GM12865 (cell line): ENCODE results near the gene DPP10.

Experiments
- DNase-seq: peaks from one replicate; pipeline ENCODE4 v3.0.0; 2010; ENCODE audit warnings: low read depth
- H3K4me3 ChIP-seq: 2 replicates; pipeline ENCODE4 v1.5.1; 2011; ENCODE audit warnings: mild to moderate bottlenecking, low read depth, low read length, control low read depth
- TF ChIP-seq, protein P1 (sequence below): IDR thresholded peaks from 2 replicates; pipeline ENCODE4 v1.5.1; 2011; ENCODE audit warnings: low read length, control low read depth, low read depth, inconsistent platforms; ENCODE audit not compliant: insufficient read depth; ENCODE audit errors: missing control alignments

The DPP10 gene

GRCh38 chr2:114821055-114821454, 378.6 kb downstream of the DPP10 start:
- TF ChIP-seq, protein P1, sequence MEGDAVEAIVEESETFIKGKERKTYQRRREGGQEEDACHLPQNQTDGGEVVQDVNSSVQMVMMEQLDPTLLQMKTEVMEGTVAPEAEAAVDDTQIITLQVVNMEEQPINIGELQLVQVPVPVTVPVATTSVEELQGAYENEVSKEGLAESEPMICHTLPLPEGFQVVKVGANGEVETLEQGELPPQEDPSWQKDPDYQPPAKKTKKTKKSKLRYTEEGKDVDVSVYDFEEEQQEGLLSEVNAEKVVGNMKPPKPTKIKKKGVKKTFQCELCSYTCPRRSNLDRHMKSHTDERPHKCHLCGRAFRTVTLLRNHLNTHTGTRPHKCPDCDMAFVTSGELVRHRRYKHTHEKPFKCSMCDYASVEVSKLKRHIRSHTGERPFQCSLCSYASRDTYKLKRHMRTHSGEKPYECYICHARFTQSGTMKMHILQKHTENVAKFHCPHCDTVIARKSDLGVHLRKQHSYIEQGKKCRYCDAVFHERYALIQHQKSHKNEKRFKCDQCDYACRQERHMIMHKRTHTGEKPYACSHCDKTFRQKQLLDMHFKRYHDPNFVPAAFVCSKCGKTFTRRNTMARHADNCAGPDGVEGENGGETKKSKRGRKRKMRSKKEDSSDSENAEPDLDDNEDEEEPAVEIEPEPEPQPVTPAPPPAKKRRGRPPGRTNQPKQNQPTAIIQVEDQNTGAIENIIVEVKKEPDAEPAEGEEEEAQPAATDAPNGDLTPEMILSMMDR = no peak
- no peak overlapping the region for H3K4me3 ChIP-seq
- DNase-seq = no peak

GRCh38 chr2:114843963-114844362, 401.5 kb downstream of the DPP10 start:
- no peak overlapping the region for H3K4me3 ChIP-seq
- TF ChIP-seq, protein P1 = no peak
- DNase-seq = no peak

DNA sequence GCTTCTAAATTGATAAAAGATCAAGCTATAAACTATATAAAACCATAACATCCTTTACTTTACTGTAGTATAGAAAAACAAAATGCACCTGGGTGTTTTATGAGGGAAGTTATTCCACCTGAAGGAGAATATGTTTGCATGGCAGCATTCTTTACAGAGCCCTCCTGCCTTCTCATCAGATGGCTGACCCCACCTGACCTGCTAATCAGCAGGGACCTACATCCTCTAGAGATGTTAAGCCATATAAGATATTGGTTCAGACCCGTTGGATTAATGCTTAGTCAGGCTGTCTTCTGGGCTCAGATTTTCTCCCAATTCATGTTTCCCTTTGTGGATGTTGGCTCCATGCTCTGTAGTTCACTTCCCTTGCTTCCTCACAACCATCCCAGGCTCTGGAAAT, 414.8 kb downstream of the DPP10 start:
- TF ChIP-seq, protein P1 = no peak
- no peak overlapping the region for H3K4me3 ChIP-seq
- no peak for DNase-seq

- no peak for DNase-seq
- H3K4me3 ChIP-seq = no peak overlapping the region
- TF ChIP-seq, protein P1 = no peak
Observed at GRCh38 chr2:114859726-114860510, 417.5 kb downstream of the DPP10 start.

DNA sequence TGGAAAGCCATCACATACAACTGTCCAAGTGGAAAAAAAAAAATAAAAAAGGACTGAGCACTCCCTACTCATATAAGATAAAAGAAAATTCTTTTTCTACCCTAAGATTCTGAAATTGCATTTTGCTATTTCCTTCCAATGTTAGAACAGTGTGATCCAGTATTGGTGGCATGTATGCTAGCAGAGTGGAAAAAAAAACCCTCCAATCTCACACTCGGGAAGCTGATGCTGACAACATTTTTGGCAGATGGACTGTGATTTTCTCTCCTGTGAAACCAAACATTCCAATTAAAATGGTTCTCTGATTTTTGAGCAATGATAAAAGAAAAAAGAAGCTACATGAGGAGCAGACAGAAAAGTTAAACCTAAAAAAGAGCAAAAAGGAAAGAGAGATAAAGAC, 419.8 kb downstream of the DPP10 start:
- TF ChIP-seq, protein P1 = no peak
- DNase-seq = no peak
- H3K4me3 ChIP-seq = no peak overlapping the region

DNA sequence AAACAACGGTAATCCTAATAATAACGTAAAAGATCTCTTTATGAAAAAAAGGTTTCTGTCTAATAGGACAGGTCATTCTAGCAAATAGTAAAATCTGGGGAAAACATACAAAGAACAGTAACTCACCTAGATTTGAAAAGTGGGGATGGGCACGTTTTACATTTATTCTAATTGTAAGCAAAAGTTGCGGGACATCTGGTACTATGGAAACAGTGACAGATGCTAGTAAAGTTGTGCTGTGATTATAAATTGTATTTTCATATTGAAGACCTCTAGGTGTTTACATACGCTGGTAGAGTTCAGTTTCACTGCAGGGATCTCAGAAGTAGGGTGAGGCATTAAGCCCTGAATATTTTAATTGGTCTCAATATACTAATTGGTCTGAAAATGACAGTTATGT, 422.5 kb downstream of the DPP10 start:
- H3K4me3 ChIP-seq = no peak overlapping the region
- TF ChIP-seq, protein P1 = no peak
- no peak for DNase-seq

DNA sequence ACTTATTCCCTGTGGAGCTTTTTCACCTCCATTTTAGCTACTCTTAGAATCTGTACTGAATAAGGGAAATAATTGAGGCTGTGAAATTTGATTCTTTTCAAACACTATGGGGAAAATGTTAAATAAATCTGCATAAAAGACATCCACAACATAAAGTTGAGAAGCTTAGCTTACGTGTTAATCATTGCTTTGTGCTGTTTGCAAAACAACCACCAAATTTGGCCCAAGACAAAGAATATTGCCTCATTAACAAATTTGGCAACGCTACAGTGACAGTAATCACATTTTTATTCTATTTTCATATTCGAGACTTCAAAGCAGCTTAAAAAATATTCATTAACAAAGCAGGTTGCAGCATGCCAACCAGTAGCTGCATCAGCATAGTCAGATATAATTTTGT, 437.6 kb downstream of the DPP10 start:
- DNase-seq = no peak
- TF ChIP-seq, protein P1 = no peak
- no peak overlapping the region for H3K4me3 ChIP-seq
